ENCODE results near the gene CLASP1. TPM values are rescaled to one million over a fixed set of nuclear protein-coding genes. Genes with fewer than 3 reads are reported as not detected.

Gene CLASP1
- total and polyA plus RNA-seq, 2 of the 8 experiments (the other 6 are each of a cell fraction or from before 2014, with no cell fraction given) = 7.3 to 53.9 TPM

DNA sequence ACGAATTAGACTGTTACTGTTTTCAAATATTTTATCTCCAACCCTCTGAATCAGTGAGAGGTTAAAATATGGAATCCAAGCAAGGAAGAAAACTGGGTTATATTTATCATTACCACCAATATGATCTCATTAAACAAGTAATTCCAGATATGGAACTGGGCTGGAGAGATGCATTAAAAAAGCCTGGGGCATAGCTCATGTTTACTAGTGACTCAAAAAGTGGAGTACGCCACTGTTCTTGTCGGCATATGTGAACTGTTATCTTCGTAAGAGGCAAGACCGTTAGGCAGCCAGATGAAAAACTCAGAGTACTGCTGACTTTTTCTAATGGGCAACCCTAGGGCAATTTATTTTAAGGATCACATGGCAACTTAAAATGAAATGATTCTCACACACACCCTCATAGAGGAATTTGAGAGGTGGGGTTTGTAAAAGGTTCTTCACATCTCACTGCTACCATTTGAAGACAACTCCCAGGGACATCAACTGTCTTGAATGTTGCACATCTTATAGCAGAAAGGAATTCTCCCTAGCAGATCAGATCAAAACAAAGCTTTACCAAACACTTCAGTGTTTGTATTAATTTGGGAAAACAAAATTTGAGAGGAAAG is 259.1 kb downstream of the CLASP1 start:
- Histone ChIP-seq H3K23ac (ENCODE audit: insufficient read length) (no peak overlapping the region), H3K79me2 (ENCODE audit: control insufficient read depth in 1 of 2, insufficient read depth in 2 of 2, low read length in 2 of 2) (no peaks in the 10 kb centered on the region), H4K91ac (replicated peaks; ENCODE audit: insufficient read length, low read length) (no peak overlapping the region), H3K18ac (ENCODE audit: extremely low read depth, low read length) (no peak overlapping the region), H2AFZ (ENCODE audit: low read length) (no peak overlapping the region), H3K9me3 (ENCODE audit: insufficient read depth in 2 of 2, low read depth in 1 of 2, low read length in 1 of 2) (no peaks in the 10 kb centered on the region), H2BK15ac (ENCODE audit: low read length) (no peak overlapping the region), H3K56ac (replicated peaks; ENCODE audit: insufficient read length, low read depth, low read length) (no peak overlapping the region), H3K27ac (ENCODE audit: low read depth, low read length) (no peak overlapping the region), H3K4ac (replicated peaks; ENCODE audit: insufficient read length, low read depth, low read length) (no peak overlapping the region), H3K27me3 (replicated peaks in 1 of 4; ENCODE audit: control insufficient read depth in 3 of 4, extremely low read depth in 1 of 4, insufficient read depth in 3 of 4, low read length in 3 of 4) (no peaks in the 10 kb centered on the region), H3K9ac (replicated peaks in 1 of 4; ENCODE audit: extremely low read depth in 1 of 4, low read depth in 3 of 4, low read length in 3 of 4) (no peak overlapping the region), H3K4me1 (replicated peaks in 1 of 4; ENCODE audit: control insufficient read depth in 3 of 4, insufficient read depth in 4 of 4, low read length in 3 of 4) (no peaks in the 10 kb centered on the region), H4K20me1 (replicated peaks in 1 of 2; ENCODE audit: control insufficient read depth in 1 of 2, insufficient read depth in 2 of 2, low read length in 2 of 2) (peaks cover 0 to 2% of the 10 kb centered on the region in 2 experiments), H2BK12ac (ENCODE audit: low read depth, low read length) (no peak overlapping the region), H2BK5ac (ENCODE audit: low read depth, low read length) (no peak overlapping the region), H2BK20ac (ENCODE audit: low read length) (no peak overlapping the region), H3K4me2 (ENCODE audit: insufficient read depth in 1 of 2, low read depth in 2 of 2, low read length in 2 of 2) (no peak overlapping the region), H3K4me3 (ENCODE audit: extremely low read depth in 1 of 4, insufficient read depth in 2 of 4, low read depth in 3 of 4, low read length in 4 of 4) (no peak overlapping the region), H3K14ac (ENCODE audit: insufficient read length) (no peak overlapping the region), H2BK120ac (replicated peaks; ENCODE audit: low read depth, low read length) (no peak overlapping the region), H3K36me3 (ENCODE audit: control insufficient read depth in 2 of 4, insufficient read depth in 4 of 4, low read length in 3 of 4) (peaks cover 4 to 17% (median 11%) of the 10 kb centered on the region in 4 experiments; a peak in 6 of 8 replicates), H4K8ac (ENCODE audit: extremely low read depth, insufficient read depth, low read length) (no peak overlapping the region), H4K5ac (ENCODE audit: insufficient read length, low read depth, low read length) (no peak overlapping the region), H3K23me2 (ENCODE audit: low read depth, low read length) (no peaks in the 10 kb centered on the region), H2AK5ac (ENCODE audit: low read depth, low read length) (no peak overlapping the region), H3K79me1 (ENCODE audit: low read depth, low read length) (no peaks in the 10 kb centered on the region)
- TF ChIP-seq, protein P1, sequence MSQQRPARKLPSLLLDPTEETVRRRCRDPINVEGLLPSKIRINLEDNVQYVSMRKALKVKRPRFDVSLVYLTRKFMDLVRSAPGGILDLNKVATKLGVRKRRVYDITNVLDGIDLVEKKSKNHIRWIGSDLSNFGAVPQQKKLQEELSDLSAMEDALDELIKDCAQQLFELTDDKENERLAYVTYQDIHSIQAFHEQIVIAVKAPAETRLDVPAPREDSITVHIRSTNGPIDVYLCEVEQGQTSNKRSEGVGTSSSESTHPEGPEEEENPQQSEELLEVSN (IDR thresholded peaks at IDR 0.05) = no peak
- TF ChIP-seq NRF1 (IDR thresholded peaks at IDR 0.05; ENCODE audit: low read depth, low read length) = no peak
- no peak for TF ChIP-seq CBX8 (IDR thresholded peaks at IDR 0.05; ENCODE audit: borderline replicate concordance, low read depth, low read length)
- no peak for TF ChIP-seq RAD21 (IDR thresholded peaks at IDR 0.05 in 1 of 2, conservative IDR thresholded peaks at IDR 0.05 in 1 of 2; ENCODE audit: low read depth in 2 of 2, low read length in 2 of 2)
- no peak for TF ChIP-seq PHF8 (conservative IDR thresholded peaks at IDR 0.05; ENCODE audit: low read depth, low read length)
- no peak for TF ChIP-seq TEAD4 (IDR thresholded peaks at IDR 0.05; ENCODE audit: low read depth, low read length)
- no peak for TF ChIP-seq BACH1 (IDR thresholded peaks at IDR 0.05; ENCODE audit: low read length)
- TF ChIP-seq GABPA (IDR thresholded peaks at IDR 0.05; ENCODE audit: borderline replicate concordance, insufficient read depth, low read length) = no peak
- no peak for TF ChIP-seq SP2 (IDR thresholded peaks at IDR 0.05; ENCODE audit: low read length)
- DNase-seq (ENCODE audit: low read depth in 1 of 2, low spot score in 2 of 2) (no peak), FAIRE-seq (no peak)
- ChIA-PET POLR2A (ENCODE audit: partially characterized antibody) (interaction anchor here (0.6 kb wide), 1 partner anchor 9 kb away, joined by 3 read pairs; no protein-coding TSS in a partner anchor), CTCF (ENCODE audit: partially characterized antibody) (interaction anchor here (0.7 to 3.5 kb wide), 3 partner anchors 12 to 328 kb away, joined by 3 to 10 read pairs (median 4); no protein-coding TSS in a partner anchor)
- WGBS, 2 experiments (ENCODE audit: extremely low coverage in 1 of 2, insufficient coverage in 1 of 2, insufficient read length in 1 of 2, insufficient replicate concordance in 2 of 2, low coverage in 1 of 2, low lambda C conversion rate in 2 of 2, missing lambda C conversion rate in 1 of 2) = 91% methylated on average over 5 of the region's 5 CpGs; no CpG with 5 or more reads in 1 of the 2 experiments

Data from H1 (cell line).